PFSK-1 (cell line): Measurements from ENCODE around the gene UNC119.

Experiments
- POLR2AphosphoS5 ChIP-seq: IDR thresholded peaks from 2 replicates; pipeline ENCODE4 v1.6.1; 2012; ENCODE audit warnings: low read depth, mild to moderate bottlenecking, control low read depth, low read length, moderate library complexity
- SIN3A ChIP-seq: IDR thresholded peaks from 2 replicates; pipeline ENCODE4 v1.6.1; 2012; ENCODE audit warnings: mild to moderate bottlenecking, low read length, moderate library complexity, borderline replicate concordance; ENCODE audit not compliant: insufficient read depth
- TF ChIP-seq, protein P1 (sequence below), 2 experiments: IDR thresholded peaks; 2 replicates each; pipeline versions ENCODE4 v1.6.1 to v1.8.0; 2011 to 2012; ENCODE audit warnings: low read depth in 2 of 2, low read length in 2 of 2, control low read depth in 1 of 2, inconsistent platforms in 1 of 2, mild to moderate bottlenecking in 1 of 2, moderate library complexity in 1 of 2; ENCODE audit not compliant: insufficient read depth in 1 of 2

DNA sequence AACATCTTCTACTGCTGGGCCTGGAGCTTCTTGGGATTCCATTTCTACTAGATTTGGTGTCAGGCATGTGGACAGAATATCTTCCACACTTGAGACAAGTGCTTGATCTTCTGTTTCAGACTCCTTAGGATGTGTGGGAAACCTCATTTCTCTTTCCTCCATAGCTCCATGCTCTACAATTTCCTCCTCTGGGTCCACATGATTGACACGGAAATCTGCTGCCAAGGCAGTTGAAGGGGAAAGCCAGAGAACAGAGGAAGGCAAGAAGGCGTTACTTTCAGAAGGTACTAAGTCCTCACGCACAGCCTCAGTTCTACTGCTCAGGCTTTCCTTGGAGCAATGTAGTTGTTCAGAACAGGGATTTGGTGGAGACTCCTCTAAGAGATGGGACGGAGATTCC is 39.8 kb upstream of the UNC119 start:
- TF ChIP-seq, protein P1, sequence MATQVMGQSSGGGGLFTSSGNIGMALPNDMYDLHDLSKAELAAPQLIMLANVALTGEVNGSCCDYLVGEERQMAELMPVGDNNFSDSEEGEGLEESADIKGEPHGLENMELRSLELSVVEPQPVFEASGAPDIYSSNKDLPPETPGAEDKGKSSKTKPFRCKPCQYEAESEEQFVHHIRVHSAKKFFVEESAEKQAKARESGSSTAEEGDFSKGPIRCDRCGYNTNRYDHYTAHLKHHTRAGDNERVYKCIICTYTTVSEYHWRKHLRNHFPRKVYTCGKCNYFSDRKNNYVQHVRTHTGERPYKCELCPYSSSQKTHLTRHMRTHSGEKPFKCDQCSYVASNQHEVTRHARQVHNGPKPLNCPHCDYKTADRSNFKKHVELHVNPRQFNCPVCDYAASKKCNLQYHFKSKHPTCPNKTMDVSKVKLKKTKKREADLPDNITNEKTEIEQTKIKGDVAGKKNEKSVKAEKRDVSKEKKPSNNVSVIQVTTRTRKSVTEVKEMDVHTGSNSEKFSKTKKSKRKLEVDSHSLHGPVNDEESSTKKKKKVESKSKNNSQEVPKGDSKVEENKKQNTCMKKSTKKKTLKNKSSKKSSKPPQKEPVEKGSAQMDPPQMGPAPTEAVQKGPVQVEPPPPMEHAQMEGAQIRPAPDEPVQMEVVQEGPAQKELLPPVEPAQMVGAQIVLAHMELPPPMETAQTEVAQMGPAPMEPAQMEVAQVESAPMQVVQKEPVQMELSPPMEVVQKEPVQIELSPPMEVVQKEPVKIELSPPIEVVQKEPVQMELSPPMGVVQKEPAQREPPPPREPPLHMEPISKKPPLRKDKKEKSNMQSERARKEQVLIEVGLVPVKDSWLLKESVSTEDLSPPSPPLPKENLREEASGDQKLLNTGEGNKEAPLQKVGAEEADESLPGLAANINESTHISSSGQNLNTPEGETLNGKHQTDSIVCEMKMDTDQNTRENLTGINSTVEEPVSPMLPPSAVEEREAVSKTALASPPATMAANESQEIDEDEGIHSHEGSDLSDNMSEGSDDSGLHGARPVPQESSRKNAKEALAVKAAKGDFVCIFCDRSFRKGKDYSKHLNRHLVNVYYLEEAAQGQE (IDR thresholded peaks at IDR 0.05; ENCODE audit: insufficient read depth in 1 of 2, low read depth in 2 of 2, low read length in 2 of 2): no peak
- TF ChIP-seq POLR2AphosphoS5 (no peak), SIN3A (no peak)
